ENCODE data around the gene FPR2.
A peak's percentile ranks its signal among the peaks of the same experiment; 100 is the strongest.
"Not testable (repeated sequence)": the region's sequence is repeated elsewhere in the genome, so short reads cannot be mapped to it uniquely, and the experiment has no call there.

Gene FPR2

DNA sequence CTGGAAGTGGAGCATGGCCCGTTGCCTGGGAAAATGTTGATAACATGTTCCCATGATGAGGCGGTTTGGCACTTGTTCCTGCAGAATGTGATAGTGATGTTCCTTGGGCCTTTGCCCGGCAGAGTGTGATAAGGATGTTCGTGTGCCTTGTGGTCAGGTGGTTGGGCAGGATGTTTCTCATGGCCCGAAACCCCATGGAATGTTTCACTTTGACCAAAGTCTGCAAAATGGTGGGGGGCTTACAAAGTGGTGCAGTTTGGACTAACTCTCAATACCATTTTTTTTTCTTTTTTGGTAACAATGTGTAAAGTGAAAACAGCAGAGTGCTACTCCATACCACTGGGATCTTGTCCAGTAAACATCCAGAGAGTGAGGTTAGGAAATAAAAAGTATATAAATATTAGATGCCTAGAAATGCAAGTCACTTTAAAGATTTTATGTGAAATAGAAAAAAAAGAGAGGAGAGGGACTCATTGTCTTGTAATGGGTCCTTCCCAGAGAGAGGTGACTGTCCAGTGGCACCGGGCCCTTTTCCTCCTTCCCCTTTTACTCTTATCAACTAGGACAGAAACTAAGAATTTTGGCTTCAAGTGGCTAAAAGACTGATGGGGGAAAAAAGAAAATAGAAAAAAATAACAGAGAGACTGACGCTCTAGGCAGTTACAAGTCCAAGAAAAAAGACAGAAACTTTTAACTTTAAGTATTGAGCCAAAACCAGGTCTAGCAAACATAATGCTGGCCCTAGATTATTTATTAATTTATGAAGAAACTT is 39.7 kb downstream of the FPR2 start:
- H3K9me3 ChIP-seq (ENCODE audit: insufficient read depth, low read length) = peaks cover 8% of the 10 kb centered on the region; the same call in 1 of the 2 replicates
- H3K9ac ChIP-seq (ENCODE audit: low read length) = no peak overlapping the region
- H3K27me3 ChIP-seq (ENCODE audit: low read depth, low read length) = peaks cover 3% of the 10 kb centered on the region; the same call in 1 of the 2 replicates
- H3K79me2 ChIP-seq (ENCODE audit: low read length) = no peaks in the 10 kb centered on the region
- peaks cover 8% of the 10 kb centered on the region for H3K4me1 ChIP-seq (ENCODE audit: low read length)
- no peak for TF ChIP-seq EZH2phosphoT487 (IDR thresholded peaks at IDR 0.05; ENCODE audit: low read depth)
- TF ChIP-seq, protein P1, sequence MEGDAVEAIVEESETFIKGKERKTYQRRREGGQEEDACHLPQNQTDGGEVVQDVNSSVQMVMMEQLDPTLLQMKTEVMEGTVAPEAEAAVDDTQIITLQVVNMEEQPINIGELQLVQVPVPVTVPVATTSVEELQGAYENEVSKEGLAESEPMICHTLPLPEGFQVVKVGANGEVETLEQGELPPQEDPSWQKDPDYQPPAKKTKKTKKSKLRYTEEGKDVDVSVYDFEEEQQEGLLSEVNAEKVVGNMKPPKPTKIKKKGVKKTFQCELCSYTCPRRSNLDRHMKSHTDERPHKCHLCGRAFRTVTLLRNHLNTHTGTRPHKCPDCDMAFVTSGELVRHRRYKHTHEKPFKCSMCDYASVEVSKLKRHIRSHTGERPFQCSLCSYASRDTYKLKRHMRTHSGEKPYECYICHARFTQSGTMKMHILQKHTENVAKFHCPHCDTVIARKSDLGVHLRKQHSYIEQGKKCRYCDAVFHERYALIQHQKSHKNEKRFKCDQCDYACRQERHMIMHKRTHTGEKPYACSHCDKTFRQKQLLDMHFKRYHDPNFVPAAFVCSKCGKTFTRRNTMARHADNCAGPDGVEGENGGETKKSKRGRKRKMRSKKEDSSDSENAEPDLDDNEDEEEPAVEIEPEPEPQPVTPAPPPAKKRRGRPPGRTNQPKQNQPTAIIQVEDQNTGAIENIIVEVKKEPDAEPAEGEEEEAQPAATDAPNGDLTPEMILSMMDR (IDR thresholded peaks at IDR 0.05; ENCODE audit: low read depth, low read length) = no peak
- H3K4me2 ChIP-seq (ENCODE audit: low read length) = no peak overlapping the region
- no peaks in the 10 kb centered on the region for H3K36me3 ChIP-seq (replicated peaks; ENCODE audit: low read depth, low read length)
- H3K4me3 ChIP-seq (ENCODE audit: low read length) = no peak overlapping the region
- no peak overlapping the region for H2AFZ ChIP-seq (ENCODE audit: low read depth, low read length)
- no peak overlapping the region for H3K27ac ChIP-seq (ENCODE audit: low read length)
- H4K20me1 ChIP-seq (ENCODE audit: insufficient read depth, low read length) = no peaks in the 10 kb centered on the region

DNA sequence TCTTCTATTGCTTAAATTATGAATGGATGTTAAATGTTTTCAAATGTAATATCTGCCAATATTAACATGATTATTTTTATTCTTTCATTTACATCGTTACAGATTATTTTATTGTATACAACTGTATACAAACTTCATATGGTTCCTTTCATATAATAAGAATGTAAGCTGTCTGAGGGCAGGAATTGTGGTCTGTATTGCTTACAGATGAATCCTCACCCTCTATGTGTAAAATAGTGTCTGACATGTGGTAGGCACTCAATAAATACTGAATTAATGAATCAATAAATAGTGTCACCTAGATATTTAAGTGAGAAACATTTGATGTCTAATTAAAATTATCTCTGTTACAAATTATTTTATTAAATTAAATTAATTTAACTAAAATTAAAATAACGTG is 41.8 kb downstream of the FPR2 start:
- no peaks in the 10 kb centered on the region for H3K36me3 ChIP-seq (replicated peaks; ENCODE audit: low read depth, low read length)
- H3K9ac ChIP-seq (ENCODE audit: low read length) = no peak overlapping the region
- no peaks in the 10 kb centered on the region for H3K27me3 ChIP-seq (ENCODE audit: low read depth, low read length)
- H3K79me2 ChIP-seq (ENCODE audit: low read length) = no peaks in the 10 kb centered on the region
- no peaks in the 10 kb centered on the region for H4K20me1 ChIP-seq (ENCODE audit: insufficient read depth, low read length)
- no peak for TF ChIP-seq EZH2phosphoT487 (IDR thresholded peaks at IDR 0.05; ENCODE audit: low read depth)
- TF ChIP-seq, protein P1 (IDR thresholded peaks at IDR 0.05; ENCODE audit: low read depth, low read length) = no peak
- H3K27ac ChIP-seq (ENCODE audit: low read length) = no peak overlapping the region
- peaks cover 3% of the 10 kb centered on the region; the same call in 1 of the 2 replicates for H3K9me3 ChIP-seq (ENCODE audit: insufficient read depth, low read length)
- peaks cover 8% of the 10 kb centered on the region for H3K4me1 ChIP-seq (ENCODE audit: low read length)
- H3K4me2 ChIP-seq (ENCODE audit: low read length) = no peak overlapping the region
- H3K4me3 ChIP-seq (ENCODE audit: low read length) = no peak overlapping the region
- H2AFZ ChIP-seq (ENCODE audit: low read depth, low read length) = no peak overlapping the region

DNA sequence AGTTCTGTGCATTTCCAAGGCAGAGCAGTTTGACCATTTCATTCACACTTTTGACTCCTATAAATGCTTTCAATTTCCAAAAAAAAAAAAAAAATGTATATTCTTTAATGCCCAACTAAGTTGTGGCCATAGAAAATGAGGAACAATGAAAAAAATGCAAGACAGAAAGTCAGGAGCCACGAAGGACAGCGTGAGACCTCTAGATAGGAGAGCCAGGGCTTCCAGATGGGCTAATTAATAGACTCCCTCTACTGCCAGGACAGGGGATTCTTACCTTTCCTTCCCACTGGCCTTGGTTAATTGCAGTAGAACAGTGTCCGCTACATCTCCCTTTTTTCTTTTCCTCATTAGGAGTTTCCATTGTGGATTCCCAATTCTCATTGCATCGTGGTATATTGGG is 42.5 kb downstream of the FPR2 start:
- H3K36me3 ChIP-seq (replicated peaks; ENCODE audit: low read depth, low read length) = no peaks in the 10 kb centered on the region
- H3K27ac ChIP-seq (ENCODE audit: low read length) = no peak overlapping the region
- no peaks in the 10 kb centered on the region for H3K27me3 ChIP-seq (ENCODE audit: low read depth, low read length)
- peaks cover 3% of the 10 kb centered on the region; the same call in 1 of the 2 replicates for H3K9me3 ChIP-seq (ENCODE audit: insufficient read depth, low read length)
- no peak overlapping the region for H2AFZ ChIP-seq (ENCODE audit: low read depth, low read length)
- no peak for TF ChIP-seq EZH2phosphoT487 (IDR thresholded peaks at IDR 0.05; ENCODE audit: low read depth)
- TF ChIP-seq, protein P1 (IDR thresholded peaks at IDR 0.05; ENCODE audit: low read depth, low read length) = no peak
- H3K9ac ChIP-seq (ENCODE audit: low read length) = no peak overlapping the region
- H4K20me1 ChIP-seq (ENCODE audit: insufficient read depth, low read length) = no peaks in the 10 kb centered on the region
- H3K4me2 ChIP-seq (ENCODE audit: low read length) = peak overlapping the region; percentile 10; the same call in 1 of the 2 replicates
- peaks cover 8% of the 10 kb centered on the region for H3K4me1 ChIP-seq (ENCODE audit: low read length)
- no peak overlapping the region for H3K4me3 ChIP-seq (ENCODE audit: low read length)
- H3K79me2 ChIP-seq (ENCODE audit: low read length) = no peaks in the 10 kb centered on the region

DNA sequence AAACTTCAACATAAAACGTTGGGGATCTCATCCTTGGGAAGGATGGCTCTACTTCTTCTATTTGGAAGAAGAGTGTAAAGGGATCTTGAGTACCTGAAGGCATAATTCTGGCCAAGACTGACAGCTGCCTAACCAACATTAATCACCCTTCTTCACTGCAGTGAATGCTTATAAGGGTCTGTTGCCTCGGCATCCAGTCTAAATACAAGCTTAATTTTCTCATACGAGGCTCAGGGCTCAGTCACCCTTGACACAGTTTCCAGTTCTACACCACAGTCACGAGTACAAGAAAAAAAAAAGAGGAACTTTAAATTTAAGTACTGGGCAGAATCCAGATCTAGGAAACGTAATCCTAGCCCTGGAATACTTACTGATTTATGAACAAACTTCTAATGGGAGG is 43.0 kb downstream of the FPR2 start:
- no peaks in the 10 kb centered on the region for H3K27me3 ChIP-seq (ENCODE audit: low read depth, low read length)
- no peaks in the 10 kb centered on the region for H4K20me1 ChIP-seq (ENCODE audit: insufficient read depth, low read length)
- no peak overlapping the region for H2AFZ ChIP-seq (ENCODE audit: low read depth, low read length)
- H3K27ac ChIP-seq (ENCODE audit: low read length) = no peak overlapping the region
- H3K79me2 ChIP-seq (ENCODE audit: low read length) = no peaks in the 10 kb centered on the region
- peaks cover 8% of the 10 kb centered on the region for H3K4me1 ChIP-seq (ENCODE audit: low read length)
- H3K36me3 ChIP-seq (replicated peaks; ENCODE audit: low read depth, low read length) = no peaks in the 10 kb centered on the region
- peaks cover 3% of the 10 kb centered on the region; the same call in 1 of the 2 replicates for H3K9me3 ChIP-seq (ENCODE audit: insufficient read depth, low read length)
- TF ChIP-seq, protein P1 (IDR thresholded peaks at IDR 0.05; ENCODE audit: low read depth, low read length) = no peak
- no peak for TF ChIP-seq EZH2phosphoT487 (IDR thresholded peaks at IDR 0.05; ENCODE audit: low read depth)
- no peak overlapping the region for H3K9ac ChIP-seq (ENCODE audit: low read length)
- H3K4me3 ChIP-seq (ENCODE audit: low read length) = no peak overlapping the region
- peak overlapping the region; percentile 10; the same call in 1 of the 2 replicates for H3K4me2 ChIP-seq (ENCODE audit: low read length)

DNA sequence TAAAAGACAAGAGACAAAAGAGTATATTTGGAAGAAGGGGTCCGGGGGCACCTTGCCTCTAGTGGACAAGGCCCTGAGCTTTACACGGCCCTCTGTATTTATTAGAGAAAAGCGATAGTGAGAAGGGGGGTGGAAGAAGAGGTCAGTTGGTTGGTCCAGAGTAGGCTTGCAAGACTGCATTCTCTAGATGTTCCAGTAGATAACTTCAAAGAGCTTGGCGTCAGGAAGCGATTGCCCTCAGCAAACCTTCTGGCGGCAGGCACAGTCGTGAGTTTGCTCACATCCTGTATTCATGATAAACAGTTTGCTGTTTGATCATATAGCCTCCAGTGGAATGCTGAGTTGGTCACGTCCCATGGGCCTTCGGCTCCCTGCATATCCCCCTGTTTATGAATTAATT is 43.8 kb downstream of the FPR2 start:
- not testable (repeated sequence) for H2AFZ ChIP-seq (ENCODE audit: low read depth, low read length)

DNA sequence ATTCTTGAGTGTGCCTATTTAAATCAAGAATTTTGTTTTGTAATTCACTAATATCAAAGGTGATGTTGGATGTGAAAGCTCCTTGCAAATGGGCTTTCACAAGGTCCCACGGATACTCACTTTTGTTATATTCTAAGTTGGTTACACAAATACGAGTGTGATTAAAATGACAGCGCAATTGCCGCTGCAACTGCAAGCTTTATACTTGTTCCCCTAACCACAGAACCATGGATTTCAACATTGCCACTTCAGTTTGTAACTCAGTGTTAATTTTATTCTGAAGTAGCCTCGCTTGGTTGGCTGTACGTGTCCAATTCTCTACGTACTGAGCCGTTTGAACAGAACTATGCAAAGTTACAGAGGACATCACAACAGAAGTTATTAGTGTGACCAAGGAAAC is 44.4 kb downstream of the FPR2 start:
- H2AFZ ChIP-seq (ENCODE audit: low read depth, low read length); H3K27ac ChIP-seq (ENCODE audit: low read length); H3K9ac ChIP-seq (ENCODE audit: low read length); H3K4me2 ChIP-seq (ENCODE audit: low read length); H3K4me3 ChIP-seq (ENCODE audit: low read length); H4K20me1 ChIP-seq (ENCODE audit: insufficient read depth, low read length); H3K79me2 ChIP-seq (ENCODE audit: low read length); H3K27me3 ChIP-seq (ENCODE audit: low read depth, low read length); H3K36me3 ChIP-seq (replicated peaks; ENCODE audit: low read depth, low read length); H3K4me1 ChIP-seq (ENCODE audit: low read length); H3K9me3 ChIP-seq (ENCODE audit: insufficient read depth, low read length): not testable (repeated sequence)

More for the DNA sequence above, 43.8 kb downstream of the FPR2 start:
- not testable (repeated sequence) for H4K20me1 ChIP-seq (ENCODE audit: insufficient read depth, low read length); H3K9me3 ChIP-seq (ENCODE audit: insufficient read depth, low read length); H3K27ac ChIP-seq (ENCODE audit: low read length); H3K79me2 ChIP-seq (ENCODE audit: low read length); H3K9ac ChIP-seq (ENCODE audit: low read length); H3K4me1 ChIP-seq (ENCODE audit: low read length); H3K4me3 ChIP-seq (ENCODE audit: low read length); H3K4me2 ChIP-seq (ENCODE audit: low read length); H3K36me3 ChIP-seq (replicated peaks; ENCODE audit: low read depth, low read length); H3K27me3 ChIP-seq (ENCODE audit: low read depth, low read length)
